Measurements from ENCODE around the gene SCD5.

The SCD5 gene

GRCh38 chr4:82758701-82759685, 39.6 kb downstream of the SCD5 start:
- DNase-seq = no peak

- DNase-seq = no peak
Measured at GRCh38 chr4:82756061-82756460, 42.5 kb downstream of the SCD5 start.

GRCh38 chr4:82755650-82756049, 42.9 kb downstream of the SCD5 start:
- DNase-seq = no peak

- DNase-seq = no peak
Measured at GRCh38 chr4:82754513-82755165, 44.0 kb downstream of the SCD5 start.

GRCh38 chr4:82753725-82754410, 44.7 kb downstream of the SCD5 start:
- no peak for DNase-seq

- DNase-seq = no peak
Measured at GRCh38 chr4:82753238-82753637, 45.4 kb downstream of the SCD5 start.

GRCh38 chr4:82748810-82749470, 49.7 kb downstream of the SCD5 start:
- DNase-seq = no peak

GRCh38 chr4:82747686-82748575, 50.7 kb downstream of the SCD5 start:
- DNase-seq = no peak

GRCh38 chr4:82746705-82747574, 51.7 kb downstream of the SCD5 start:
- DNase-seq = no peak

GRCh38 chr4:82745173-82745842, 53.3 kb downstream of the SCD5 start:
- DNase-seq = no peak

- no peak for DNase-seq
Measured at GRCh38 chr4:82744284-82744968, 54.2 kb downstream of the SCD5 start.

GRCh38 chr4:82741188-82741587, 57.4 kb downstream of the SCD5 start:
- no peak for DNase-seq

GRCh38 chr4:82739287-82740190, 59.1 kb downstream of the SCD5 start:
- DNase-seq = peak; percentile 41

GRCh38 chr4:82737354-82737753, 61.2 kb downstream of the SCD5 start:
- DNase-seq = no peak

- no peak for DNase-seq
Measured at GRCh38 chr4:82733636-82734035, 65.0 kb downstream of the SCD5 start.

GRCh38 chr4:82728301-82728700, 70.3 kb downstream of the SCD5 start:
- DNase-seq = no peak

- no peak for DNase-seq
Measured at GRCh38 chr4:82726596-82726995, 72.0 kb downstream of the SCD5 start.

GRCh38 chr4:82721819-82722423, 76.7 kb downstream of the SCD5 start:
- peak; percentile 29 for DNase-seq

All from CD4-positive, alpha-beta T cell treated with Interleukin-15 for 1 hour (primary cell).